GM19193 (cell line): ENCODE data around the gene SKI.

Experiments
- POLR2A ChIP-seq: IDR thresholded peaks from 4 replicates; pipeline ENCODE4 v1.6.1; 2011; ENCODE audit not compliant: insufficient read depth, insufficient read length; ENCODE audit errors: extremely low read depth

Gene SKI

DNA sequence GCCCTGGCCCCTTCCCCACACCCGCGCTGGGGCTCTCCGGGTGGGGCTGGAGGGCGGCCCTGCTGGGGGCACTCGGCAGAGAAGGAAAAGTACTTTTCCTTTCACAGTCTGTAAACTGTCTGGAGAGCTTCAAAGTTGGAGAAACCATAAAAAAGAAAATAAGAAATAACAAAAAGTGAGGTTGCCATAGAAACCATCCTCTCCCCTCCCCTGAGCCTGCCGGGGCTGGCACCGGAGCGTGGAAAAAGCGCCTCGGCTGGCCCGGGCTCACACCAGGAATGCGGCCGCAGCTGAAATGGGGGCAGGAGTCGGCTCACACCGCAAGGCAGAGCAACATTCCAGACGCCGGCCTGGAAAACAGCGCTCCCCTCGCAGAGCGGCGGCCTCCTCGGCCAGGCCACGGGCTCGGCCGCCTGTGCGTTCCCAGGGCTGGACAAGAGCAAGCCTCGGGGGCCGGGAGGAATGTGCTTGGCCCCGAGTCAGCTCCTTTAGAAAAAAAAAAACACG, 94.0 kb downstream of the SKI start:
- no peak for TF ChIP-seq POLR2A

DNA sequence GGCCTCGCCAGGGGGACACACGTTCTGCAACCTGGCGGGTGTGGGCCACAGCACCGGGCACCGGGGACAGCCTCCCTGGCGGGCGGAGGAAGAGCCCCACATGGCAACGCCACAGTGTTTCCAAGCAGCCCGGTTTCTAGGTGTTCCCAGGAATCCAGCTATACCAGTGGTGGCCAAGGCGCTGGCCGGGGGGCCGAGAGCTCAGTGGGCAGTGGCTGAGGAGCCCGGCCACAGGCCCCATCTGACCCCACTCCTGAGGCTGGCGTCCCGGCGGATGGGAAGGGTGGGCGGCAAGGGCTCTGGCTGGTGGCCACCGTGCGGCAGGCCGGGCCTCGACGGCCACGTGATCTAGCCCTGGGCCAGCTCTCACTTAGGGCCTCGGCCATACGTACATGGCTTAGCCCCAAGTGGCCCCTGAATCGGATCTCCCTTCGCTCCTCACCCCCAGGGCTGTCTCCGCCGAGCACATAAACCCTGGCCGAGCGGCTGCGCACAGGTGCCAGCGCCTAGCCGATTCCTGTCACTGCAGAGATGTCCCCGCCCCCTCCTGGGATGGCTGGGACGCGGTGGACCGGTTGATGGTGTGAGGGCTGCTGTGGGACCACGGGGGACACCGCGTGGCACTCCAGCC, 94.6 kb downstream of the SKI start:
- TF ChIP-seq POLR2A = no peak

GRCh38 chr1:2323451-2323974, 95.4 kb downstream of the SKI start:
- no peak for TF ChIP-seq POLR2A

GRCh38 chr1:2324553-2325366, 96.6 kb downstream of the SKI start:
- no peak for TF ChIP-seq POLR2A

DNA sequence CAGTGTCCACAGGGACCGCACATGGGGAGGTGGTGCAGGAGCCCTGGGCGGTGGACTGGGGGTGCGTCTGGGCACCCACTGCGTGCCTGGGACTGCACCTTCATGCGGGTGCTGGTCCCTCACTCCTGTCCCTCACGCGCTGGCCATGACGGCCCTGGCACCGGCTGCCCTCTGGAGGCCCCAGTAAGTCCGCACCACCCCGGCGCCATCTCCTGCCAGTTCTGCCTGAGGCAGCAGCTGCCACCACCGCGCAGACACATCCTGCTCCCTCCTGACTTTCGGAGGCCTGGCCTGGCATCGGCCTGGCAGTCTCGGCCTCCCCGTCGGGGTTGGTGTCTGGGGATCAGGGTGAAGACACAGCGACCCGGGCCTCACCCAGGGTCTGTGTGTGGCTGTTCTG, 98.4 kb downstream of the SKI start:
- TF ChIP-seq POLR2A = no peak

GRCh38 chr1:2327841-2328240, 99.7 kb downstream of the SKI start:
- TF ChIP-seq POLR2A = no peak

- TF ChIP-seq POLR2A = no peak
Measured at GRCh38 chr1:2328676-2329455, 100.7 kb downstream of the SKI start.

GRCh38 chr1:2330035-2330434, 101.9 kb downstream of the SKI start:
- no peak for TF ChIP-seq POLR2A

DNA sequence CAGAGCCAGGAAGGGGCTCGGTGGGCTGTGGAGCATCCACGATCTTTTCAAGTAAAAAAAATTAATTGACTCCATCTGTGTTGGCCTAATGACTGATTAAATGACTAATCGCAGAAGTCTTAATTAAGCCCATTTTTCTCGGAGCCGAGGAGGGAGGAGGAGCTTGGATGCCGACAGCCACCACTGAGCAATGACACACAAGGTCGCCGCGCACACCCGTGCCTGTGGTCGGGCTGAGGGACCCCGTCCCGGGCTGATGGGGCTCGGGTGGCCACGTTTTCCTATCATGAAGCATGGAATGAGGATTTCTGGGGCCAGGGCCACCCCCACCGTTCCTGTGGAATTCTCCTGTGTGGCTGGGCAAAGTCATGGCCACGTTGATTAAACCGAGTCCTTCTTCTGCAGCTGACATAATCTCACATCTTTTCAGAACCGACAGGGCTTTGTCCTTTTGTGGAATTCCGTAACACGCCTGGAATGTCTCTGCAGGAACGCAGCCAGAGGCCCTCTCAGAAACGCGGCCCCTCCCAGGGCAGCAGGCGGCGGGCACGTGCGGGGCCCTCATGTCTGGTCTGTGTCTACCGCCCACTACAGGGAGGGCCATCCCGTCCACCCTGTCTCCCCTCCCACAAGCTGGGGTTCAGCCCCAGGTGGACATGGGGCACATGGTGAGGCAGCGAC, 102.5 kb downstream of the SKI start:
- TF ChIP-seq POLR2A = no peak

DNA sequence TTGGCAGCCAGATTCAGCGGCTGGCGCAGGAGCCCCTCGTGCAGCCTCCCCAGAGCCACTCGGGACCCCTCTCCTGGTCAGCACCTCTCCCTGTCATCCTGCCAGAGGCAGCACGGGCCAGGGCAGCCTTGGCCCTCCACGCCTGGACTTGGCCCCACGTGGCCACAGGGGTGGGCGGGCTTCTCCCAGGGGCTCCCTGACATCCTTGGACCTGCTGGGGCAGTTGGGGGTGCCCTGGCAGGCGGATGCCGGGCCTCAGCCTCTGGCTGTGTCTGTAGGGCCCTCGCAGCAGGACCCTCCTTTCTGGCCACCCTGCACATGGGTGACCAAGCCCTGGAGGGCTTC, 103.1 kb downstream of the SKI start:
- no peak for TF ChIP-seq POLR2A

DNA sequence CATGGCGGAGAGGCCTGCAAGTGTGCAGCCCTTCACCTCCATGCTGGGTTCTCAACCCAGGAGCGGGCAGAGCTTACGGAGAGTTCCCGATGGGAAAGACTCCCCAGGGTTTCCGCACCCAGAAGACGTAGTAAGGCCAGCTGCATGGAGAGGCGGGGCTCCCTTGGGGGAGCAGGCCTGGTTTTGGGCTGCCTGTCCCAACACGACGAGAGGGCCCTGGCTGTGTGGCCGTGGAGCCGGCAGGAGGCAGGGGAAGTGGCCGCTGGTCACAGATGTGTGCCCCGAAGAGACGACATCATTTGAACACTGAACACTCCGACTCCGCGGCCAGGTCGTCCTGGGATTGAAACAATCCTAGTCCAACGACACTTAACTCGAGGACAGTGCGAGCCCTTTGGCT, 106.2 kb downstream of the SKI start:
- TF ChIP-seq POLR2A = no peak

GRCh38 chr1:2334883-2335534, 106.9 kb downstream of the SKI start:
- TF ChIP-seq POLR2A = no peak

GRCh38 chr1:2335721-2336455, 107.8 kb downstream of the SKI start:
- no peak for TF ChIP-seq POLR2A

- TF ChIP-seq POLR2A = no peak
Measured at GRCh38 chr1:2336499-2336898, 108.4 kb downstream of the SKI start.
